Hippocampal formation (tissue), 2 donors: ENCODE measurements around the gene ZNF212.
"Not testable (repeated sequence)": the region's sequence is repeated elsewhere in the genome, so short reads cannot be mapped to it uniquely, and the experiment has no call there.

Experiments
- DNase-seq, 2 donors: peaks; one replicate each; lab custom pipeline; 2025; lab: John Stamatoyannopoulos, UW

Gene ZNF212

DNA sequence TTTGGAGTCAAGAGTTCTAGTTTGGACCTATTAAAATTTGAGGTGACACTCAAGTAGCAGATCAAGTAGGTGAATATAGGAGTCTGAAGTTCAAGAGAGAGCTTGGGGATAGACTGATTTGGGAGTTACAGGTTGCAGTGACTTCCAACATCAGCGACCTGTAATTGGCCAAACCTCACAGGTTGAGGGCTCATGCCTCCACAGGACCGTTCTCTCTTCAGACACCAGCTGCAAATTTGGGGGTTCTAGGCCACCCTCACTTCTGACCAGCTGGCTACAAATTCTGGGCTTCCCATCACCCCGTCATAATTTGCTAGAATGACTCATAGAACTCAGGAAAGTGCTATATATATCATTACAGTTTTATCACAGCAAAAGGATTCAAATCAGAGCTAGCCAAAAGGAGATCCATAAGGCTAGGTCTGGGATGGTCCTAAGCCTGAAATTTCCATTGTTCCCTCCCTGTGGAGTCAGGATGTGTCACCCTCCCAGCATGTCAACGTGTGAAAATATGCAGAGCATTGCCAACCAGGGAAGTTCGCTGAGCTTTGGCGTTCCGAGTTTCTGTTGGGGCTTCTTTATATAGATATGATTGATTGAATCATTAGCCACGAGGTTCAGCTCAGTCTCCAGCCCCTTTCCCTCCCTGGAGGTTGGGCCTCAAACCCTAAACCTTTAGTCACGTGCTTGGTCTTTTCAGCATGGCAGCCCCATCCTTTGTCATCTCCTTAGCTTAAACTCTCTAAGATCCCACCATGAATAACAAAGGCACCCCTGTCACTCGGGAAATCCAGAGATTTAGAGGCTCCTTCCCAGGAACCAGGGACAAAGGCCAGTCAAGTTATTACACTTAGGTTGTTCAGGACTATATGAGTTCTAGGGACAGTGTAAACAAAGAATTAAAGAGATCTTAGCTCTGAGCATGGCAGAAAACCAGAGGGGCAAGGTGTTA, 20.7 kb upstream of the ZNF212 start:
- no peak for DNase-seq

DNA sequence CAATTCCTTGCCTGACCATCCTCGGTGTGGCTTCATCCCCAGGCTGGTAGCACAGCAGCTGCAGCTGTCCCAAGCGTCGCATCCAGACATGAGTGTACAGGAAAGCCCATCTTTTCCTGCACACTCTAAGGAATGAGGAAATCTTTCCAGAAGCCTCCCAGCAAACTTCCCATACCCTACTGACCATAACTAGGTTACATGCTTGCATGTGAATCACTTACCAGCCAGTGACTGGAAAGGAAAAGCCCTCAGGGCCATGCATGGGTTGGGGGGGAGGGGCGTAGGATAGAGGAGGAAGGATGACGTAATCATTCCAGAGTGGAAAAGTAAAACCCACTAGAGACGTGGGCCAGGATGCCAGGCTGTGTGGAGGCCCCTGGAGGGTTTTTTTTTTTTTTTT, 18.9 kb upstream of the ZNF212 start:
- no peak for DNase-seq

DNA sequence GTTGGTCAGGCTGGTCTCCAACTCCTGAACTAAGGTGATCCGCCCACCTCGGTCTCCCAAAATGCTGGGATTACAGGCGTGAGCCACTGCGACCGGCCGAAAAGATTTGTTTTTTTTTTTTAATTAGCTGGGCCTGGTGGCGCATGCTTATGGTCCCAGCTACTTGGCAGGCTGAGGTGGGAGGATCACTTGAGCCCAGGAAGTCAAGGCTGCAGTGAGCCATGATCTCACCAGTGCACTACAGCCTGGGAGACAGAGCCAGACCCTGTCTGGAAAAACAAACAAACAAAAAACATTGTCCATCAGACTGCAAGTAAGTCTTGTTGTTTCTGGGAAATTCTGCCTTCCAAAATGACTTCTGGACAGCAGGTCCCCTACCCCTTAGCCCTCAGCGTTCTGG, 16.3 kb upstream of the ZNF212 start:
- no peak for DNase-seq

DNA sequence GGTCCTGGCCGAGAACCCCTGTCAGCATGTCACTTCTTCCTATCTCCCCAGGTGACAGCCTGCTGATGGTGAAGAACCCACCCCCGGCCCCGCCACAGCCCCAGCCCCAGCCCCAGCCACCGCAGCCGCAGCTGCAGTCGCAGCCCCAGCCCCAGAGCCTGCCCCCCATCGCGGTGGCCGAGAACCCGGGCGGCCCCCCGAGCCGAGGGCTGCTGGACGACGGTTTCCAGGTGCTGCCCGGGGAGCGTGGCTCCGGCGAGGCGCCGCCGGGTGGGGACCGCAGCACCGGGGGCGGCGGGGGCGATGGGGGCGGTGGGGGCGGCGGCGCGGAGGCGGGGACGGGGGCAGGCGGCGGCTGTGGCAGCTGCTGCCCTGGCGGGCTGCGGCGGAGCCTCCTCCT, 15.7 kb upstream of the ZNF212 start:
- DNase-seq: no peak

DNA sequence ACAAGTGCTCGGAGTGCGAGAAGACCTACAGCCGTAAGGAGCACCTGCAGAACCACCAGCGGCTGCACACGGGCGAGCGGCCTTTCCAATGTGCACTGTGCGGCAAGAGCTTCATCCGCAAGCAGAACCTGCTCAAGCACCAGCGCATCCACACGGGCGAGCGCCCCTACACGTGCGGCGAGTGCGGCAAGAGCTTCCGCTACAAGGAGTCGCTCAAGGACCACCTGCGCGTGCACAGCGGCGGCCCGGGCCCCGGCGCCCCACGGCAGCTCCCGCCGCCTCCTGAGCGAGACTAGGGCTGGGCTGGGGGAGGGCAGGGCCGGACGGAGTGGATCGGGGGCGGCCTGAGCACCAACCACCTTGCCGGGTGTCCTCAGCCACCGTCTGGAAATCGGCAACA, 15.1 kb upstream of the ZNF212 start:
- no peak for DNase-seq

DNA sequence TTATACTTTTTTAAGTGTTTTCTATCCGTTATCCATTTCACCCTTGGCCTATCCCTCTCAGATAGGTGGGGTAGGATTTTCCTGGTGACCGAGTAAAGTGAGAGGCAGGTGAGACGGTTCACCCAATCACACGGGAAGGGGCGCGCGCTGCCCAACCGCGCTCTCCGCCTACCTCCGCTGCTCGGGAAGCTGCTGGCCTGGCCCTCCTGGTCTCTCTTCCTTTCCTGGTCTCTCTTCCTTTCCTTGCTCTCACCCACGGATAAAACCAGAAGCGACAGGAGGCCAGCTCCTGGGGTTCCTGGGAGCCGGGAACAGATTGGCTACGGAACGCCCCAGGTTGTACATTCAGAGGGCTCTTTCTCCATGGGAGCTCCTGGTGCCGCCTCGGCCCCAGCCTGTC, 14.3 kb upstream of the ZNF212 start:
- no peak for DNase-seq

DNA sequence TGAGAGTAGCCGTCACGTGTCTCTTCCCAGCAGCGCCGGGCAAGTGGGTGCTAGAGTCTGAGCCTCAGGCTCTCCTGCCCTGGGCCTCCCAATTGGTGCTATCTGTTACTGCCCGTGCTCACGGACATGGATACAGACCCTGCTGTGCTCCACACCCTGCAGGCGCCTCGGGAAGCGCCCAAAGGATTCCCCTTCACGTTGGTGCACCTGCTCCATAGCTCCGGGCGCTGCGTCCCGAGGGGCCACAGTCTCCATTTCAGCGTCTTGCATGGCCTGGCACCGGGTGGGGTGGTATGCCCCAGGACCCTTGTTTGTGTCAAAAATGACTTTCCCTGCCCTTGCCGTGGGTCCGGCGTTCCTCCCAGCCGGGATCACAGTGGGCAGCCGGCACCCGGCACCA, 13.8 kb upstream of the ZNF212 start:
- no peak for DNase-seq

DNA sequence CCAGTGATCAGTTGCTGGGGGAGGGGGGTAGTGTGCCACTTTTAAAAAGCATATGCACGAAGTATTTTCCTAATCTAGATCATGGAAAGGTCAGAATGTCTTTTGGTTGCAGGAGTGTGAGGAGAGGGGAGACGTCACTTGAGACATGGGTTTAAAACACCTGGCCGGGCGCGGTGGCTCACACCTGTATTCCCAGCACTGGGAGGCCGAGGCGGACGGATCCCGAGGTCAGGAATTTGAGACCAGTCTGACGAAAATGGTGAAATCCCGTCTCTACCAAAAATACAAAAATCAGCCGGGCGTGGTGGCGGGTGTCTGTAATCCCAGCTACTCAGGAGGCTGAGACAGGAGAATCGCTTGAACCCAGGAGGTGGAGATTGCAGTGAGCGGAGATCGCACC, 13.1 kb upstream of the ZNF212 start:
- not testable (repeated sequence) for DNase-seq

DNA sequence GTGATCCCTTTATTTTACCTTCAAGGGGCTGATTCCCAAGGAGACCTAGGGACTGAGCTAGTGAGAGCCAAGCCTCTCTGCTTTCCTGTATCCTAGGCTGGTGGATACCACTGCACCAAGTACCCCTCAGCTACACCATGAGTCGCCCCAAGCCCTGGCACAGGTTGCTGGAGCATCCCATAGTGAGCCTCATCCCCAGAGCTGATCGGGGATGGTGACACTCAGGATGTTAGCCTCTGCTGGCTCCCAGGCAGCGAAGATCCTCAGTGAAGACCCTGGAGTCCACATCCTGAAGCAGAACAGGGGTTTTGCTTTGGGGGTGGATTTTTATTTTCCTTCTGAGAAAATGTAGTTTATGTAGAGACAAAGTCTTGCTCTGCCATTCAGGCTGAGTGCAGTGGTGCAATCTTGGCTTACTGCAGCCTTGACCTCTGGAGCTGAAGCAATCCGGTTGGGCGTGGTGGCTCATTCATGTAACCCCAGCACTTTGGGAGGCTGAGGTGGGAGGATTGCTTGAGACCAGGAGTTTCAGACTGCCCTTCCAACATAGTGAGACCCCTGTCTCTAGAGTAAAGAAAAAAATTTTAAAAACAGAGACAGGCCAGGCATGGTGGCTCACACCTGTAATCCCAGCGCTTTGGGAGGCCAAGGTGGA, 12.5 kb upstream of the ZNF212 start:
- DNase-seq: no peak

DNA sequence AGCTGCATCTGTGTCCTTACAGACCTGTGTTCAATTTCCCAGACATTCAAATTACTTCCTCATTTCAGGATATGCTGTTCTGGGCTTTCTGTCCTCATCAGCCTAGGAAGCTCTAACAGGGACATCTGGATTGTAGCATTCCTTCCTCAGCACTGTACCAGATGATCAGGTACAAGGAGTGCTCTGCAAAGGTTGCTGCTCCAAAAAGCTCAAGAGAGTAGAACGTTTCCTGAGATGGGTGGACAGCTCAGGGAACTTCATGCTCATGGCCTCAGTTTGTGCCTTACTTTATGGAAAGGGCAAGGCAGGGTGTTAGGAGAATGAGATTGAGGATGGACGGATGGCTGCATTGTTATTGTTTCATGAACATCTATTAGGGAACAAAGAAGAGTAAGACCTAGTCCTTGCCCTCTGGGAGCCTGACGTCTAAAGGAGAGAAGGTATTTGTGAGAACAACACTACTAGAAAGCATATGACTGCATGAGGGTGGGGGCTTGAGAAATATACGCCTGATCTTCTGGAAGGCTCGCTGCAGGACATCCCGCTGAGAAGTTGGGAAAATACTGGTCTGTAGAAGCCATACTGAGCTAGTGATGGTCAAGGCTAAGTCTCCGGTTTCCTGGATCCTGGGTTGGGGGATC, 10.5 kb upstream of the ZNF212 start:
- DNase-seq: no peak

DNA sequence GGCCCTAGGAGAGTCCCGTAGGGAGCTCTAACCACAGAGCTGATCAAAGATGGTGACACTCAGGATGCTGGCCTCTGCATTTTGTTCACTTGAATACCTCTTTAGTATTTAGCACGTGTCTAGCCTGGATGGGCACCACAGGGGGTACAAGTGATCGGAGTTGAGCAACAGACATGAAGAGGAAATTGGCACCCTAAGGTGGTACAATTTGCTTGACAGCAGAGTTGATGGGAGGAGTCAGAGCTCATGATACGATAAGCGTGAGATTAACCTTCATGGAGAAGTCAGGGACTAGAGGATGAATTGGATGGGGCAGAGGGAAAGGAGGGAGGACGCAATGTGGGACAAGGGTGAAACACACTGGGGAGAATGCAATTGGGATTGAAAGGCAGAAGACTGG, 9.9 kb upstream of the ZNF212 start:
- DNase-seq: no peak

DNA sequence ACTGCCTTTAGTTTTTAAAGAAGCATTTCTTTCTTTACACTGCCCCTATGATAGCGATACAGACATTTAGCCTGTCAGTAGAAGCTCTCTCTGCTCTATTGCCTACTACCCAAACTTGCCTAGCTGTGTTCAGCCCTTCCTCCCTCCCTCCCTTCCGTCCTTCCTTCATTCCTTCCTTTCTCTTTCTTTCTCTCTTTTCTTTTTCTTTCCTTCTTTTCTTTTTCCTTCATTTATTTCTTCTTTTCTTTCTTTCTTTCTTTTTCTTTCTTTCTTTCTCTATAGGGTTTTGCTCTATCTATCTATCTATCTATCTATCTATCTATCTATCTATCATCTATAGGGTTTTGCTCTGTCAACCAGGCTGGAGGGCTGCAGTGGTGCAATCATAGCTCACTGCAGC, 7.1 kb upstream of the ZNF212 start:
- no peak for DNase-seq

DNA sequence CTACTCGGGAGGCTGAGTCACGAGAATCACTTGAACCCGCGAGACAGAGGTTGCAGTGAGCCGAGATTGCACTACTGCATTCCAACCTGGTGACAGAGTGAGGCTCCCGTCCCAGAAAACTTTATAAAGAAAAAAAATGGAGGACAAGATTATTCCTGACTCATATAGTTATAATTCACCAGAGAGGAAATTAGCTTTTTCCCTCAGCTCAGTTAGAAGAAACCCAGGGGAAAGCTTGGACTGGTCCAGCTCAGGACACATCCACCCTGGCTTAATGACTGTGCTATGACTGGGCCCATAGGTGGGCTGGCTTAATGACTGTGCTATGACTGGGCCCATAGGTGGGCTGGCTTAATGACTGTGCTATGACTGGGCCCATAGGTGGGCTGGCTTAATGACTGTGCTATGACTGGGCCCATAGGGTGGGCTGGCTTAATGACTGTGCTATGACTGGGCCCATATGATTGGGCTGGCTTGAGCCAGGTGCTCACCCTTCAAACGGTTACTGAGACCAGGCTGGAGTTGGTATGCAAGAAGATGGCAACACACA, 5.7 kb upstream of the ZNF212 start:
- not testable (repeated sequence) for DNase-seq

DNA sequence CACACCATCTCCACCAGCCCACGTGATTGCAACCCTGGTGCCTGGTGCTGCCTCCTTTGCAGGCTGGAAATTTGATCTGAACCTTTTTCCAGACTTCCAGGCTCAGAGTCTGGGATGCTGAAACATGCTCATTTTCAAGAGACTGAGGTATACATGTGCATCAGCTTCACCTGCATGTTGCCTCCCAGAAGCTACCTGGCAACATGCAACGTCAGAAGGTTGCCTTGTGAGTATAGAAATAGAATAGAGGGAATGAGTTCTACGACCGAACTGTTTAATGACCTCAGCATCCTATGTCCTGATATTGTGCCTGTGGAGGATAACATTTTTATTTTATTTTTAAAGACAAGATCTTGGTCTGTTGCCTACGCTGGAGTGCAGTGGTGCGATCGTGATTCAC, 1.9 kb upstream of the ZNF212 start:
- no peak for DNase-seq

DNA sequence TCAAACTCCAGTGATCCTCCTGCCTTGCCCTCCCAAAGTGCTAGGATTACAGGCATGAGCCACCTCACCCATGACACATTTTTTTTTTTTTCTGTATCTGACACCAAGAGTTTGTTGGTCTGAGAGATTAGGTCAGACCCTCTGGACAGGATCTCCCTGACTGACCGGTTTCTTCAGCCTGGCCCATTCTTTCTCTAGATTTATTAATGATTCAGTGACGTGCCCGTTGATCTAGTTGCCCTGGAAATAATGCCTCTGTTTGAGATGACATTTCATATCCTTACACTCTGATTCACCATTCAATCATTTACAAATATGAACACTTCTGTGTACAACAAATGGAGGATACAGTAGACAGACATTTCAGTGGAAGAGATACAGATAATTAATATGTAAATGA, 1.4 kb upstream of the ZNF212 start:
- DNase-seq: no peak

DNA sequence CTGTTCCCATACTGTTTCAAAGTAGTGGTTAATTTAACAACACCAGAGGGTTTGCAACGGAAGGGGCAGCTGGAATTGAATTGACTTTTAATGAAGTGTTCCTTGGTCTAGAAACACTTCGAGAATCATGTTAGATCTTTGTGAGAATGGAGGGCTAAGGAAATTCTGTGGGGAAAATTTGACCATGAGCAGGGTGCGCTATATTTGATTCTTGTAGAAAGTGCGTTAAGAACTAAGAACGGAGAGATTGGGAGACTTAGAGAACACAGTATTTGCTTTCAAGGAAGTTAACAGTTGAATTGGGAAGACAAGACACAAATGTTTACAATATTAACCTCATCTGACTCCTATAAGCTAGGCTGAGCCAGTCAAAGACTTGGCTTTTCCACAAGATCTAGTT, 1.2 kb downstream of the ZNF212 start:
- no peak for DNase-seq

DNA sequence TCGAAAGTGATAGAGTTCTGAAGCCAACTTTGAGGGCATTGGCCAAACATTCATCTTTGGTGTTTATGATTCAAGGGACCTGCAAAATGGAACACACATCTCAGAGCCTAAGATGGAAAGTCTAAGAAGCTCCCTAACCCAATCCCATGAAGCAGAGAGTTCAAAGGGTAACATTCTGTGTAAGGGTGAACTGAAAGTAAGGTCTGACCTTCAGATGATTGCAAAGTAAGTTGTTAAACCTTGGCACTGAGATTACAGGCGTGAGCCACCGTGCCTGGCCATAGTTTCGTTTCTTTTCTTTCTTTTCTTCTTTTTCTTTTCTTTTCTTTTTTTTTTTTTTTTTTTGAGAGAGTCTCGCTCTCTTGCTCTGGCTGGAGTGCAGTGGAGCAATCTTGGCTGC, 2.2 kb downstream of the ZNF212 start:
- no peak for DNase-seq

DNA sequence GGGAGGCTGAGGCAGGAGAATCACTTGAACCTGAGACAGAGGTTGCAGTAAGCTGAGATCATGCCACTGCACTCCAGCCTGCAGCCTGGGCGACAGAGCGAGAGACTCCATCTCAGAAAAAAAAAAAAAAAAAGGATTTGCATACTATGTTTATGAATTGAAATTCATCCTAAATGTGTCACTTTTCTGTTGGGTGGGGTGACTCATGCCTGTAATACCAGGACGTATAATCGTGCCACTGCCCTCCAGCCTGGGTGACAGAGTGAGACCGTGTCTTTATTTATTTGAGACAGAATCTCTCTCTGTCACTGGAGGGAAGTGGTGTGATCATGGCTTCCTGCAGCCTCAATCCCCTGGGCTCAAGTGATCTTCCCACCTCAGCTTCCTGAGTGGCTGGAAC, 5.8 kb downstream of the ZNF212 start:
- DNase-seq: no peak

DNA sequence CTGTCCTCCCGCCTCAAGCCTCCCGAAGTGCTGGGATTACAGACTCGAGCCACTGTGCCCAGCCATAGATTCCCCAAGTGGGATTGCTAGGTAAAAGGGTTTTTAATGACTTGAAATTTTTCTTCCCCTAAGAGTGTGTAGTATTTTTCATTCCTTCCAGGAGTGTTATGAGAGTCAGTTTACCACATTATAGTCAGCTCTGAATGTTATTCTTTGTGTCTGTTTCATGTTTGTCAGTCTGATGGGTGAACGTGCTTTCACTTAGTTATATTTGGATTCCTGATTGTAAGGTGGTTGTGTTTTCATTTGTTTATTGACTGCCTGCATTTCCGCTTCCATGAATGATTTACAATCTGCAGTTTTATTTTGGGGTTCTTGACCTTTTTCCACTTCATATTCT, 6.3 kb downstream of the ZNF212 start:
- no peak for DNase-seq

DNA sequence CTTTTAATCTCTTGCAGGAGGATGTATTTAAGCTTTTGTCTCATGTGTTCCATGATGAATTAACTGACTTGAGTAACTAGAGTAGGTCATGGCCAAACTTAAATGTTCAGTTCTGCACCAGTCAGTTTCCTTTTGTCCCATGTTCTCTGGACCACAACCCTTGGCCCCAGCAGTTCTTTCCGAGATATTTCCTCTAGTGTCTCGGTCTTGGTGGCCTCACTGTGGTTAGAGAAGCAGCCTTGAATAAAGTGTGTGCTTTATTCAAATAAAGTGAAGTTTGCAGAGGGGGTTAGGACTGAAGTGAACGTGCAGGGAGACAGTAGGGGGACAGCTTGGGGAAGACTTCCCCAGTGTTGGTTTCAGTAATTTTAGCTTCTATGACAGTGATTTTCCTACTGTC, 9.3 kb downstream of the ZNF212 start:
- no peak for DNase-seq

DNA sequence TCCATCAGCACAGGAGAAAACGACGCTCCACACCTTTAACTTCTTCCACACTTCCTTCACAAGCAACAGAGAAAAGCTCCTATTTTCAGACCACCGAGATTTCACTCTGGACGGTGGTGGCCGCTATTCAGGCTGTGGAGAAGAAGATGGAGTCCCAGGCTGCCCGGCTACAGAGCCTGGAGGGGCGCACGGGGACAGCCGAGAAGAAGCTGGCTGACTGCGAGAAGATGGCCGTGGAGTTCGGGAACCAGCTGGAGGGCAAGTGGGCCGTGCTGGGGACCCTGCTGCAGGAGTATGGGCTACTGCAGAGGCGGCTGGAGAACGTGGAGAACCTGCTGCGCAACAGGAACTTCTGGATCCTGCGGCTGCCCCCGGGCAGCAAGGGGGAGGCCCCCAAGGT, 10.7 kb downstream of the ZNF212 start:
- not testable (repeated sequence) for DNase-seq

DNA sequence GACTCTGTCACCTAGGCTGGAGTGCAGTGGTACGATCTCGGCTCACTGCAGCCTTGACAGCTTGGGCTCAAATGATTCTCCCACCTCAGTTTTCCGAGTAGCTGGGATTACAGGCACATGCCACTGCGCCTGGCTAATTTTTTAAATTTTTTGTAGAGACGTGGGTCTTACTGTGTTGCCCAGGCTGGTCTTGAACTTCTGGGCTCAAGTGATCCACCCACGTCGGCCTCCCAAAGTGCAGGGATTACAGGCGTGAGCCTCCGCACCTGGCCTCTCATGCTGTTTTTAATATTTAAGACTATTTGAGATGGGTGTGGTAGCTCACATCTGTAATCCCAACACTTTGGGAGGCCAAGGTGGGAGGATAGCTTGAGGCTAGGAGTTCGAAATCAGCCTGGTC, 12.1 kb downstream of the ZNF212 start:
- not testable (repeated sequence) for DNase-seq

DNA sequence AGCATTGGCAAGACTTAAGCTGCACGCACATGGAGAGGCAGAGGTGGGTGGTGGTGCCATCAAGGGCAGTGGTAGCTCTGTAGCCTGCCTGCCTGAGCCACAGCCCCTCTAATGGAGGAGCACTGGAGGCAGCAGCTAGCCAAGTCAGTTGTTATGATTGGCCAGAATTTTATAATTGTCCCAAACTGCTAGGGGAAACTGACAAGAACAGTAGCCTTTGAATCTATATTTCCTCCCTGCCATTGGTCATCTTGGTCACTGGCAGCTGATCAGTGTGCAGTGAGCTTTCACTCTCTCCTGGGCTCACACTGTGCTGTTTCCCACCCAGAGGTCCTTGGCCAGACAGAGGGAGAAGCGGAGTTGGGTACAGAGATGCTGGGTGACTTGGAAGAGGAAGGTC, 12.9 kb downstream of the ZNF212 start:
- no peak for DNase-seq
